H1 (cell line): ENCODE results near the gene INHA.

Experiments used
- CTCF ChIP-seq, 3 experiments: IDR thresholded peaks; 1 replicate in 2 of 3; 2 replicates in 1 of 3; pipeline versions ENCODE4 v1.5.1 to v1.6.1; 2011; ENCODE audit warnings: low read length in 3 of 3, mild to moderate bottlenecking in 3 of 3, inconsistent platforms in 2 of 3, low read depth in 1 of 3, moderate library complexity in 1 of 3; ENCODE audit not compliant: insufficient read depth in 1 of 3; ENCODE audit errors: control extremely low read depth in 1 of 3
- EGR1 ChIP-seq: IDR thresholded peaks from 2 replicates; pipeline ENCODE4 v1.6.1; 2011; ENCODE audit warnings: low read depth, low read length, borderline replicate concordance
- EZH2 ChIP-seq: fragments of 200-600 bp; sonication (generic); IDR thresholded peaks from 2 replicates; pipeline ENCODE4 v1.7.1; 2012; ENCODE audit warnings: low read depth, mild to moderate bottlenecking, moderate library complexity, low read length, inconsistent platforms; ENCODE audit not compliant: severe bottlenecking
- JUN ChIP-seq: IDR thresholded peaks from 2 replicates; pipeline ENCODE4 v1.6.1; 2011; ENCODE audit warnings: low read depth, mild to moderate bottlenecking, improper control_type of control experiment, low read length
- KDM5A ChIP-seq: fragments of 200-600 bp; IDR thresholded peaks from 2 replicates; pipeline ENCODE4 v1.7.1; 2012; ENCODE audit warnings: mild to moderate bottlenecking, low read length, inconsistent platforms, mixed read lengths
- POLR2A ChIP-seq, 2 experiments: IDR thresholded peaks; 1 replicate in 1 of 2; 2 replicates in 1 of 2; pipeline ENCODE4 v1.6.1; 2011; ENCODE audit warnings: low read depth in 2 of 2, low read length in 2 of 2, mild to moderate bottlenecking in 2 of 2; ENCODE audit errors: control extremely low read depth in 1 of 2
- POU5F1 ChIP-seq: IDR thresholded peaks from 2 replicates; pipeline ENCODE4 v1.6.1; 2011; ENCODE audit warnings: low read depth, mild to moderate bottlenecking, low read length, moderate library complexity
- TAF1 ChIP-seq: IDR thresholded peaks from 2 replicates; pipeline ENCODE4 v1.6.1; 2011; ENCODE audit warnings: mild to moderate bottlenecking, low read depth, low read length
- TBP ChIP-seq: IDR thresholded peaks from 2 replicates; pipeline ENCODE4 v1.6.1; 2011; ENCODE audit warnings: low read depth, low read length, improper control_type of control experiment
- TEAD4 ChIP-seq: IDR thresholded peaks from 2 replicates; pipeline ENCODE4 v1.6.1; 2012; ENCODE audit warnings: low read depth, low read length, inconsistent platforms, mixed read lengths
- USF2 ChIP-seq: IDR thresholded peaks from 2 replicates; pipeline ENCODE4 v1.6.1; 2011; ENCODE audit warnings: low read length, improper control_type of control experiment

- TF ChIP-seq CTCF (IDR thresholded peaks at IDR 0.05; ENCODE audit: control extremely low read depth in 1 of 3, insufficient read depth in 1 of 3, low read depth in 1 of 3, low read length in 3 of 3) (no peak), POLR2A (IDR thresholded peaks at IDR 0.05; ENCODE audit: control extremely low read depth in 1 of 2, low read depth in 2 of 2, low read length in 2 of 2) (no peak), TAF1 (no peak), USF2 (no peak), TBP (no peak), TEAD4 (no peak), JUN (no peak), EGR1 (no peak), KDM5A (no peak), EZH2 (no peak), POU5F1 (no peak)
These were observed 15.7 kb upstream of the INHA start for GRCh38 chr2:219556413-219556812.
